ENCODE measurements around the gene RESP18.

DNA sequence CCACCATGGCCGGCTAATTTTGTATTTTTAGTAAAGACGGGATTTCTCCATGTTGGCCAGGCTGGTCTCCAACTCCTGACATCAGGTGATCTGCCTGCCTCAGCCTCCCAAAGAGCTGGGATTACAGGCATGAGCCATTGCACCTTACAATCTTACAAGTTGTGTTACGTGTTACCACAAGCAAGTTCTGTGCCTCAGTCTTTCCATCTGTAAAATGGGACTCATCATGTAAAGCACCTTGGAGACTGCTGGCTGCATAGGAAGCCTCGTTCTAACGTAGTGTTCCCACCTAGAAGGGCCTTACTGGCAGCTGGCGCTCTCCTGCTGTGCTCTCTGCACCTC is 43.4 kb downstream of the RESP18 start:
- TF ChIP-seq GATA3 (IDR thresholded peaks at IDR 0.05; ENCODE audit: low read depth, low read length) (no peak), GATA2 (IDR thresholded peaks at IDR 0.05; ENCODE audit: low read depth, low read length) (no peak)

Data from SH-SY5Y (cell line).